Putamen (tissue), 1 donor: ENCODE data around the gene LAP3.
A peak's percentile ranks its signal among the peaks of the same experiment; 100 is the strongest.

Source experiments
- DNase-seq: peaks from one replicate; pipeline ENCODE4 v3.0.0-alpha.2; 2016; ENCODE audit warnings: low spot score

Gene LAP3

GRCh38 chr4:17619416-17620105, 42.6 kb downstream of the LAP3 start:
- DNase-seq, result no peak

GRCh38 chr4:17623451-17624001, 46.5 kb downstream of the LAP3 start:
- no peak for DNase-seq

GRCh38 chr4:17624821-17625220, 47.8 kb downstream of the LAP3 start:
- DNase-seq, result no peak

- no peak for DNase-seq
Measured at GRCh38 chr4:17630228-17630627, 53.2 kb downstream of the LAP3 start.

- DNase-seq, result no peak
Measured at GRCh38 chr4:17633600-17633999, 56.6 kb downstream of the LAP3 start.

- DNase-seq, result no peak
Measured at GRCh38 chr4:17635056-17635455, 58.1 kb downstream of the LAP3 start.

- DNase-seq, result no peak
Measured at GRCh38 chr4:17636341-17636695, 59.3 kb downstream of the LAP3 start.

GRCh38 chr4:17636696-17637622, 60.0 kb downstream of the LAP3 start:
- peak; percentile 84 for DNase-seq

- DNase-seq, result no peak
Measured at GRCh38 chr4:17639136-17639535, 62.1 kb downstream of the LAP3 start.

- DNase-seq, result no peak
Measured at GRCh38 chr4:17642398-17642783, 65.4 kb downstream of the LAP3 start.

- DNase-seq, result no peak
Measured at GRCh38 chr4:17646693-17647092, 69.7 kb downstream of the LAP3 start.

GRCh38 chr4:17647176-17647806, 70.3 kb downstream of the LAP3 start:
- no peak for DNase-seq

GRCh38 chr4:17647927-17648326, 70.9 kb downstream of the LAP3 start:
- no peak for DNase-seq

- DNase-seq, result no peak
Measured at GRCh38 chr4:17650406-17650805, 73.4 kb downstream of the LAP3 start.

GRCh38 chr4:17654701-17655100, 77.7 kb downstream of the LAP3 start:
- DNase-seq, result no peak

GRCh38 chr4:17657090-17657489, 80.1 kb downstream of the LAP3 start:
- DNase-seq, result no peak
